Activated T-cell treated with anti-CD3 and anti-CD28 coated beads, Interleukin-2, amount 50 U/mL, for 1 hour (primary cell): ENCODE results near the gene NGEF.

Source experiments
- DNase-seq: peaks from one replicate; pipeline ENCODE4 v3.0.0-alpha.2; 2020

NGEF gene

GRCh38 chr2:232878855-232879617, 134.0 kb downstream of the NGEF start:
- no peak for DNase-seq

DNA sequence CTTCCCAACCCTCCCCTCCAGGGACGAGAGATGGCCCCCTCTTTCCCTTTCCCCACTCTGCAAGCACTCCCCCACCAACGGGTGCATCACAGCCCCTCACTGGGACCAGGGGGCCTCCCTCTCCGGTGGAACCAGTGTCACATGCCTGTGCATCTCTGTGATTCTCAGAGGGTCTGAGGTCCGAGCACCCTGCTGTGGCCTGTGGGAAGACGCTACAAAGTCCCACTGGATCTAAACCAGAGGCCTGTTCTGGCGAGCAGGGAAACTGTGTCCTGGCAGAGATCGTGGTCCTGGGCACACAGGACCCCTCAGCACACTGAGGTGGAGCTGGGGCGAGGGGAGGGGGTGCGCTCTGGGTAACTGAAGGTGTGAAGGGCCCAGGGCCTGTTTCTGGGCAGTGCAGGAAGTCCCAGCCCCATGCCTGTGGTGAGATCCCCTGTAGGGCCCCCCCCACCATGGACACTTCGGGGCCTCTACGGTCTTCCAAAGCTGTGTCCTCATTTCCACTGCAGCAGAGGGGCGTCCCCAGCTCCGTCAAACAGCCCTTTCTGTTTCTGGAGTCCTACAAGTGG, 135.0 kb downstream of the NGEF start:
- DNase-seq = no peak

DNA sequence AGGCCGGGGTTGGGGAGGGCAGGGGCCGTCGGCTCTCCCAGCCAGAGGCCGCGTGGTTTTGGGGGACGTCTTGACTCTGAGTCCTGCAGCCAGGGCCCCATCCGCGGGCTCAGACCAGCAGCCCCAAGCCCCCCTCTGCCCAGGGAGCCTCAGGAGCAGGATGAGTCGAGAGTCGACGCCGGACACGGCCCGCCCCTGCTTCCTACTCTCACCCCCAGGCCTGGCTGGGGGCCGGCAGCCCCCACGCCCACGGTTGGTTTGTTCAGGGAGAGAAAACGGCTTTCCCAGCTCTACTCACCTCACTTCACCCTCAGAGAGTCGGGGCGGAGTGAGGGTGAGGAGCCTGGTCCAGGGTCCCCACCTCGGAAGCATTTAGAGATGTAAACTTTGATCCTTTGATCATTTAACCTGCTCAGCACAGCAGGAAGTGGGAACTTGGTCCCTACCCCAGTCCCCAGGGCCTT, 136.0 kb downstream of the NGEF start:
- no peak for DNase-seq

DNA sequence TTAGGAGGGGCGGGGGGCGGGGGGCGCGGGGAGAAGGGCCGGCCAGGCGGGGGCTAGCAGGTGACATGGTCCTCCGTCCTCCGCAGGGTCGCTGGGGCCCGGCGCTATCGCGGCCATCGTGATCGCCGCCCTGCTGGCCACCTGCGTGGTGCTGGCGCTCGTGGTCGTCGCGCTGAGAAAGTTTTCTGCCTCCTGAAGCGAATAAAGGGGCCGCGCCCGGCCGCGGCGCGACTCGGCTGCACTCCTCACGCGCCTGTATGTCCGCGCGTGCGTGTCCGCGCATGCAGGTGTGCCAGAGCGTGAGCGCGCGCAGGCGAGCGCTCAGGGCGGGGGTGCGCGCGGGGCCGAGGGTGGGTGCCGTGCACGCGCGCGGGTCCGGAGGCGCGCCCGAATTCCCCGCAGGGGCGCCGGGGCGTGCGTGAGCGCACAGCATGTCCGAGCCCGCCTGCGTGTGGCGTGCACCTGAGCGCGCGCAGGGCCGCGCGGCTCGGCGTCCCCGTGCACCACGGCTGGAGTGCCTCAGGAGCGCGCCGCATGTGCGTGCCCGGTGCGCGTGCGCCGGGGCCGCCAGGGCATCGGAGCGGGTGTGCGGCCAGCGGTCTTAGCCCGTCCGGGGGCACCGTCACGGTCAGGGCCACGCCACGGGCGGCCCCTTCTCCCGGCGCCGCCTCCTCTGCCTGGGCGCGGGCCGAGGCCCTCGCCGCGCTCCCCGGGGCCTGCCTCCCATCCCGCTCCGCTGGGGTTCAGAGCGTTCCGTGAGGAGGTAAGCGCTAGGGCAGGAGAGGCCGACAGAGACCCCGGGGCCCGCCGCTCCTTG, 136.7 kb downstream of the NGEF start:
- DNase-seq = peak; percentile 26

DNA sequence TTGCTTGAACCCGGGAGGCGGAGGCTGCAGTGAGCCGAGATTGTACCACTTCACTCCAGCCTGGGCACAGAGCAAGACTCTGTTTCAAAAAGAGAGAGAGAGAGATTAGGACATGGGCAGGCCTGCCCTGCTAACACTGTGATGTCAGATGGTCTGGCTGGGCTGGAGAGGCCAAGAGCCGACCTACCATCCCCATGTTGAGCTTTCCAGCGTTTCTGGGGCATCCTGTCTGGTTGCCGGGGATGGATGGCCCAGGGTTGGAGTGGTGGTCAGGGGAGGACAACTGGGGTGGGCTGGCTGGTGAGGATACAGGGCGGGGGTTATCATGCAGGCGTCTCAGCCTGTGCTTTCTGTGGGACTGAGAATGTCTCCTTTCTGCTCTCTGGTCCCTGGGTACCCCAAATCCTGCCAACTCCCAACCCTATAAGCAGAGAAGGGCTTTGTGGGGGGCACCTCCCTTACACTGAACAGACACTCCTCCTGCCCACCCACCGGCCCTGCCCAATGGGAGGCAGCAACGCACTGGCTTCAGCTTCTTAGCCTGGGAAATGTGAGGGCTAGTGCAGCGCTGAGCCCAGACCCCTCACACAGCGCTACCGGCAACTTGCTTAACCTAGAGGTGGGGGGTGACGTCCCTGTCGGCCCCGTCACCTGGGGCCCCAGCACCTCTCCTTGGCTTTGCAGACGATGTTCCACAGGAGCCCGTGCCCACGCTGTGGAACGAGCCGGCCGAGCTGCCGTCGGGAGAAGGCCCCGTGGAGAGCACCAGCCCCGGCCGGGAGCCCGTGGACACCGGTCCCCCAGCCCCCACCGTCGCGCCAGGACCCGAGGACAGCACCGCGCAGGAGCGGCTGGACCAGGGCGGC, 137.6 kb downstream of the NGEF start:
- no peak for DNase-seq

- DNase-seq = no peak
These were observed 138.3 kb downstream of the NGEF start for GRCh38 chr2:232874677-232875223.

DNA sequence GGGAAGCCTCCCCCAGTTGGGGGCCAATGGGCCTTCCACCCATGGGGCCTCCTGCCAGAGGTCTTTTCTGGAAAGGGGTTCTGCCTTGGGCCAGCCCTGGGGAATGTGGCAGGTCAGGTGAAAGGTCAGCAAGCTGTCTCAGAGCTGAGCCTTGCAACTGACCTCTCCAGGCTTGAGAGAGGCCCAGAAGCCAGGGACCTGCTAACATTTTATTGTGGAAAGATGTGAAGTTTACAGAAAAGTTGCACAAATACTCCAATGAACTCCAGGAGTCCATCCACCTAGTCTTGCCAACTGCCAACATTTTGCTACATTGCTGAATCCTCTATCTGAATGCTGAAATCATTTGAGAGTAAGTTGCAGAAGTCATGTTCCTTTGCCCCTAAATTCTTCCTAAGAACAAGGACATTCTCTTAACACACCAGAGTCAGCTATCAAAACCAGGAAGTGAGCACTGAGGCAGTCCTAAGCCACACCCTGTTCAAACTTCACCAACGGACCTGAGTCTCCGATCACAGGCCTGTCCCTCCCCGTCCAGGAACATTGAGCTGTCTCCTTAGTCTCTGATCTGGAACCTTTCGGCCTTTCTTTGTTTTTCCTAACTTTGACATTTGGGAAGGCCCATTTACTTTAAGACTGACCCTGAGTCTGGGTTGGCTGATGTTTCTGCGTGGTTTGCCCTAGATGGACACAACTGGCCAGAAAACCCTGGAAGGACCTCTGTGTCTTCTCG, 139.0 kb downstream of the NGEF start:
- DNase-seq = no peak

GRCh38 chr2:232873292-232873908, 139.7 kb downstream of the NGEF start:
- DNase-seq = no peak

DNA sequence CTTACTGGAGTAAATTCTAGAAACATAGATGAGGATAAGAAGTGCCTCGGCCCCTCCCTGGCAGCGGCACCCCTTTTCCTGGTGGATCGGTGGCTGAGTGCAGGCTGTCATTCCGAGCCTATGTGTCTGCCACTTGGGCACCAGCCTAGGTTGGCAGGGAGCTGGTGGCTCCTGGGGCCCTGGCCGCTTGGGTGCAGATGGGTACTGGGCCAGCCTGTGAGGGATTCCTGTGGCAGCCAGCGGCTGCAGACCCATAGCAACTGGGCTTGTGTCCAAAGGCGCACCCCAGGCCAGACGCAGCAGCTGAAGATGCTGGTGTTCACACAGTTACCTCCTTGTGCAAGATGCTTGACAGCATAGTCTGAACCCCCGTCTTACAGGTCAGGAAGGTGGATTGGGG, 140.2 kb downstream of the NGEF start:
- DNase-seq = no peak

GRCh38 chr2:232871835-232872736, 141.0 kb downstream of the NGEF start:
- DNase-seq = no peak

DNA sequence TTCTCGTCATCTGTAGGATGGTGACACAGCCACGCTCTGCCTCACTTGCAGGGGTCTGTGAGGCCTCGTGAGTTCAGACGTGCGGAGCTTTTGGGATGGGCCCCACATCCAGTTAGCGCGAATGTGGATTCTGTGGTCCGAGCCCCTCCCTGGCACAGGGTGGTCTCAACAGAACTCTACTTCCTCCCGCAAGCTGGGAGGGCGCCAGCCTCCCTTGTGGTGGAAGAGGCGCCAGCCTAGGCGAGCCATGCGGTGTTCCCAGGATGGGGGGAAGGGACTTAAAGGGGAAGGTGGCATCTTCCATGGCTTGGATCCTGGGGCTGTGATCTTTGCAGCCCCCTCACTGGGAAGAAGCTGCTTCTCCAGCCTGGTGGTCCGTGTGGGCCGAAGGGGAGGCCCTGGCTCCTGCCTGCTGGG, 141.6 kb downstream of the NGEF start:
- DNase-seq = no peak

DNA sequence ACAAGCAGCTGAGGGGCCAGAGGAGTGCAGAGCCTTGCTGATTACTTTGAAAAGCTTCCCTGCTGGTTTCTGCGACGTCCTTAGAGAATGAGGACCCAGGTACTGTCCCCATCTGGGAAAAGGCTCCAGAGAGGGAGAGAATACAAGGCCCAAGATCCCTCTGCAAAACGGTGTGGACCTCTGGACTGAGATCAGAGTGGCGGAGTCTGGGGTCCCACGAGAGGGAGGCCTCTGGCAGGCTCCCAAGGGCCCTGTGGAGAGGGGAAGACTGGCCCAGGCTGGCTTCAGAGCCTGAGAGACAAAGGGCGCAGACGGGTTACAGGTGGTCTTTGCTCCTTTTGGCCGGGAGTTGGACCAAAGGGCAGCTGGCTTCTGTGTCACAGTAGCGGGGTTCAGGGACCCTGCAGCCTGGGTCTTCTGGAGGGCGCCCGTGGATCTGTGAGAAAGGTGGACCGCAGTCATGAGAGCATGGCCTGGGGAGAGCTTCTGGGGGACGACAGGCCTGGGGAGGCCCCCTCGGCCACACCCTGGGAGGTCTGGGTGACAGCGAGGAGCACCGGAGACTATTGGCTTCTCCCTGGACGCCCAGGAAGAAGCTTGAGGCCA, 142.2 kb downstream of the NGEF start:
- DNase-seq = no peak

DNA sequence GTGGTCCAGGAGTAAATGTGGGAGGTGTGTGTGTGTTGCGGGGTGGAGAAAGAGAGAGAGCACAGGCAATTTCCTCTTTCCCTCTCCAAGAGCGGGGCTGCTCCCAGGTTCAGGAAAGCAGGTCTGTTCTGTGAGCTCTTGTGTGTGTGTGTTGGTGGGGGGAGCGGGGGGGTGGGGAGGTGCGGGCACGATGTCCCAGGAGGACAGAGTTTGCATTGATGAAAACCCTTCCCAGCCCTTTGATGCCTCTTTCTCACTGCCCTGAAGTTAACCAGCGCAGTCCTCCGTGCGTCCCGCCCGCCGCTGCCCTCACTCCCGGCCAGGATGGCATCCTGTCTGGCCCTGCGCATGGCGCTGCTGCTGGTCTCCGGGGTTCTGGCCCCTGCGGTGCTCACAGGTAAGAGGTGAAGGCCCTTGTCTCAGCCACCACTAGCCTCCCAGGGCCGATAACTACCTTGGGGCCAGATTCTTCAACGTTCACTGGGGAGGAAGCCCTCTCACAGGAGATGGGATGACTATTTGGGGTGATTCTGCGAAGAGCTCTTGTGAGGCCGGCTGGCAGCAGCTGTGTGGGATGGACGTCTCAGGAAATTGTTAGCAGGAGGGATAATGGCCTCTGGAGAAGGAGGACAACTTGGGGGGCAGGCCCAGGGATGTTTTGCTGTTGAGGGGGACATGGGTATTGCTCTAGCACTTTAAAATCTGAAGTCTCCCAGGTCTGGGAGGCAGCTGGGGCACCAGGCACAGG, 142.9 kb downstream of the NGEF start, which contains the start of gene SNORC:
TSS of gene SNORC (plus strand) at position 247 of the 748 bp plus-strand sequence. CDS start at position 325, 78 bp downstream.
- DNase-seq = no peak

DNA sequence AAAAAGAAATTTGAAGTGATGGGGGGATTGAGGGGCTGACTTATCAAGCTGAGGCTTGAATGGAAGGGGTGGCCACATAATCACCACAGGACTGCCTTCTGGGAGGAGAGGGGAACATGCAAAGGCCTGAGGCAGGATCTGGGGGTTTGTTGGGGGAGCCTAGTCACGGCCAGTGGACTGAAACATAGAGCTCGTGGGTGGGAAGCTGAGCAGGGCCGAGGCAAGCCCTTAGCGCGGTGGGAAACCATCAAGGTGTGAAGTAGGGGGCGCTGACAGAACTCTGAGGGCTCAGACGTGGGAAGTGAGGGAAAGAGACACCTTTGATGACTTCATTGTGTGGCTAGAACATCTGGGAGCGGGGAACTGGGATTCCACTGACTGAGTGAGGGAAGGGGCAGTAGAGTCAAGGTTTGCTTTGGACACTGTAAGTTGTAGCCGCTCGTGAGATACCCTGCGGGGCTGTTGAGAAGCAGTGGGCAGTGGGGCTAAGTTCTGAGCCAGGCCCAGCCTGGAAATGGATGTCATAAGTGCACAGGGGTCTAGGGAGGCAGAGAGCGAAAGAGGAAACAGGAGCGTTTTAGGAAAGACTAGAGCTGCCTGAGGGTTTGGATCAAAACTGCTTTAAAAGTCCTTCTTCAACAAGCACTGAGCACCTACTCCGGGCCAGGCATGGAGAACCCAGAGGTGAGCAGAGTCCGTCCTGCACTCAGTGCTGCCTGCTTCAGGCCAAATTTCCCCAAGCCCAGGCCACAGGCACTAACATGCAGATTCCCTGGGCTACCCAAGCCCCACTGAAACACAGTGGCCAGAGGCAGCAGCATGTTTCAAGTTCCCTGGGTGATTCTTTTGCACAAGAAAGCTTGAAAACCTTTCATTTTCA, 143.7 kb downstream of the NGEF start:
- DNase-seq = peak; percentile 15

GRCh38 chr2:232866104-232866503, 147.0 kb downstream of the NGEF start:
- DNase-seq = no peak

DNA sequence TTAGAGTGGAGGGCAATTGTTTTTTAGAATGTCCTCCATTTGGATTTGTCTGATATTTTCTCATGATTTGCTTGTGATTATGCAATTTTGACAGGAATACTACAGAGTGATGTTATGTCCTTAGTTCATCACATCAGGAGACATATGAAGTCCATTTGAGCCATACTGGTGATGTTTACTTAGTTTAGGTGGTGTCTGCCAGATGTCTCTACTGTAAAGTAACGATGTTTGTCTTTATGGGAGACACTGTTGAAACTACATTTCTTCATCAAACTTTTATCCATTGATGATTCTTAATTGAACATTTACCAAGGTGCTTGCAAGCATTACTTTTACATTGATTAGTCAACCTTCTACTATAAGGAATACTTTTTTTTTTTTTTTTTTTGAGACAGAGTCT, 147.9 kb downstream of the NGEF start:
- no peak for DNase-seq

- DNase-seq = no peak
These were observed 149.1 kb downstream of the NGEF start for GRCh38 chr2:232863996-232864395.

GRCh38 chr2:232861353-232861752, 151.7 kb downstream of the NGEF start:
- DNase-seq = no peak
